Naive thymus-derived CD4-positive, alpha-beta T cell (primary cell): ENCODE results near the gene TP53BP2. TPM values are rescaled to one million over a fixed set of nuclear protein-coding genes. Genes with fewer than 3 reads are reported as not detected.

Experiments
- ATAC-seq: fragments of 150-1000 bp; cut with Tn5 transposase; 2 replicates; pipeline ENCODE4 v1.10.0; 2021; ENCODE audit warnings: mild to moderate bottlenecking, moderate library complexity
- CTCF ChIA-PET: fragments of 350-600 bp; sonication (Branson Sonifier 250); formaldehyde crosslinking; loops from one replicate; lab custom pipeline; 2021; ENCODE audit warnings: antibody characterized with exemption; lab: Charles Lee
- POLR2A ChIA-PET: fragments of 350-600 bp; sonication (Branson Sonifier 250); formaldehyde crosslinking; loops from one replicate; lab custom pipeline; 2021; ENCODE audit warnings: antibody characterized with exemption, inconsistent platforms; lab: Charles Lee
- DNase-seq, 9 donors: peaks; one replicate each; pipeline versions ENCODE4 v3.0.0 to v3.0.0-alpha.2; 2020 to 2022; ENCODE audit warnings: mixed read lengths in 1 of 9
- H3K27ac ChIP-seq: one replicate; pipeline ENCODE4 v1.7.0; 2013; ENCODE audit warnings: mild to moderate bottlenecking, low read depth, low read length, moderate library complexity
- H3K27me3 ChIP-seq, 2 donors: one replicate each; pipeline ENCODE4 v1.7.0; 2013; ENCODE audit warnings: low read length in 2 of 2, mild to moderate bottlenecking in 2 of 2, moderate library complexity in 2 of 2; ENCODE audit not compliant: control insufficient read depth in 2 of 2, insufficient read depth in 2 of 2
- H3K36me3 ChIP-seq, 3 experiments: 1 replicate in 2 of 3; 2 replicates in 1 of 3; pipeline ENCODE4 v1.7.0; 2013; ENCODE audit warnings: low read length in 3 of 3, mild to moderate bottlenecking in 3 of 3, moderate library complexity in 1 of 3; ENCODE audit not compliant: insufficient read depth in 3 of 3, control insufficient read depth in 2 of 3
- H3K4me1 ChIP-seq, 2 donors: one replicate each; pipeline ENCODE4 v1.7.0; 2013; ENCODE audit warnings: low read length in 2 of 2, mild to moderate bottlenecking in 2 of 2, moderate library complexity in 1 of 2; ENCODE audit not compliant: control insufficient read depth in 2 of 2, insufficient read depth in 2 of 2
- H3K4me3 ChIP-seq: 2 replicates; pipeline ENCODE4 v1.7.0; 2013; ENCODE audit warnings: mild to moderate bottlenecking, low read length
- H3K9me3 ChIP-seq, 3 experiments: 1 replicate in 2 of 3; 2 replicates in 1 of 3; pipeline ENCODE4 v1.7.0; 2013; ENCODE audit warnings: low read length in 3 of 3; ENCODE audit not compliant: control insufficient read depth in 2 of 3
- H3K27ac Mint-ChIP-seq, 9 donors: one replicate each; pipeline ENCODE4 v1.8.0; 2020 to 2022; ENCODE audit warnings: mixed read lengths in 9 of 9, mild to moderate bottlenecking in 8 of 9, moderate library complexity in 5 of 9, inconsistent platforms in 2 of 9
- H3K27me3 Mint-ChIP-seq, 5 donors: one replicate each; pipeline ENCODE4 v1.8.0; 2021 to 2022; ENCODE audit warnings: mixed read lengths in 5 of 5, mild to moderate bottlenecking in 1 of 5
- H3K36me3 Mint-ChIP-seq, 5 donors: one replicate each; pipeline ENCODE4 v1.8.0; 2020 to 2022; ENCODE audit warnings: mixed read lengths in 5 of 5, mild to moderate bottlenecking in 3 of 5, inconsistent platforms in 1 of 5
- H3K4me1 Mint-ChIP-seq, 7 donors: one replicate each; pipeline ENCODE4 v1.8.0; 2020 to 2022; ENCODE audit warnings: mixed read lengths in 7 of 7, mild to moderate bottlenecking in 3 of 7, inconsistent platforms in 1 of 7
- H3K4me3 Mint-ChIP-seq, 10 donors: one replicate each; pipeline ENCODE4 v1.8.0; 2020 to 2022; ENCODE audit warnings: mild to moderate bottlenecking in 10 of 10, mixed read lengths in 10 of 10, moderate library complexity in 6 of 10, inconsistent platforms in 2 of 10
- H3K9me3 Mint-ChIP-seq, 11 donors: one replicate each; pipeline ENCODE4 v1.8.0; 2020 to 2022; ENCODE audit warnings: mixed read lengths in 11 of 11, mild to moderate bottlenecking in 4 of 11, inconsistent platforms in 1 of 11, moderate library complexity in 1 of 11
- intact Hi-C, 2 donors: fragments of 100-400 bp; cut with micrococcal nuclease; formaldehyde crosslinking; loops; one replicate each; pipeline ENCODE4 v1.15.1; 2023
- polyA plus RNA-seq, 2 donors: library from polyadenylated mRNA; unstranded; fragments of 300-500 nt; fragmentation: Illumina TruSeq; gene quantifications; one replicate each; pipeline ENCODE4 v1.2.3, GENCODE V29; 2021
- total RNA-seq, 6 experiments: library from RNA in 5 of 6; stranded (reverse) in 5 of 6; gene quantifications; 1 replicate in 5 of 6; 2 replicates in 1 of 6; pipeline ENCODE4 v1.2.3 and lab custom pipeline; 2021 to 2026

TP53BP2 gene
- total and polyA plus RNA-seq, 7 experiments from 2014 or later, result 8.4 to 120 (median 44.2) TPM

DNA sequence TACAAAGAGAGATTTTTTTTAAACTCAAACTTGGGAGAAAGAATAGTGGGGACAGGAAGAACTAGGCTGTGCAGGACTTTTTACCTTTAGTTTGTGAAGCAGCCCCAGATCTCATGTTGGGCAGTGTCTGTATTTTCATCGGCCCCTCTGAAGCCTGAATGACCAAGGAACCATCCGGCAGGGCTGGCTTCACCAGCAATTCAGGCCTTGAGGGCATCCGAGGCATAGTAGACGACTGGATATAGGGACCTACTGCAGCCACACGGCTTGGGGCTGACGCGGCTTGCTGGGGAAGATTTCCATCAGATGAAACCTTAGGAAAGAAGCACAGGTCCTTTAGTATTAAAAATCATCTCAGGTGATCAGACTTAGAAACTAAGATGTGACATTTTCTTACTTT is 43.7 kb downstream of the TP53BP2 start:
- no peak overlapping the region for H3K4me3 Mint-ChIP-seq
- ATAC-seq, result no peak
- CTCF ChIA-PET, result no interaction called here

DNA sequence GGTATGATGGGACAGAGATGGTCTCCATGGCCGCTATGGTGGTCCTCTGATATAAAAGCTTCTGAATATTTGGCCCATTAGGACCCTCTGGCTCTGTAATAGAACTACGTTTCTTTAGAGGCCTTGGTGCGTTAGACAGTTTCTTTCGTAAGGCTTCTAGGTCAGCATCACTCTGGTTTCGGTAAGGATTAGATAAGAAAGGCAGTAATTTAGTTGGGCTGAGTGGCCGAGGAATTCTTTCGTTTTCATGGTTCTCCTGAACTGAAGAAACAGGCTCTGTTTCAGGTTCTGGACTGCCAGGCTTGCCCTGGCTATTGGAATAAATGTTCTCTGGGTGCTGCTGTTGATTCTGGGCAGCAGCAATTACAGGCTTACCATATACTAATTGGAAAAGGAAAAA is 49.5 kb downstream of the TP53BP2 start:
- Histone ChIP-seq H3K27me3 (no peaks in the 10 kb centered on the region), H3K4me3 (no peak overlapping the region), H3K27ac (no peak overlapping the region), H3K4me1 (no peaks in the 10 kb centered on the region), H3K36me3 (peaks cover 20 to 72% (median 25%) of the 10 kb centered on the region in 3 experiments), H3K9me3 (no peaks in the 10 kb centered on the region)
- ATAC-seq (no peak), DNase-seq (no peak)
- H3K27ac Mint-ChIP-seq, result no peak overlapping the region
- H3K4me3 Mint-ChIP-seq, result no peak overlapping the region
- peaks cover 0 to 11% (median 0%) of the 10 kb centered on the region in 7 donors for H3K4me1 Mint-ChIP-seq
- ChIA-PET POLR2A (no interaction called here), CTCF (interaction anchor here (1.1 kb wide), 1 partner anchor 16 kb away, joined by 3 read pairs; no protein-coding TSS in a partner anchor)
- intact Hi-C loops, result no loop called here
- no peaks in the 10 kb centered on the region for H3K9me3 Mint-ChIP-seq
- no peaks in the 10 kb centered on the region for H3K27me3 Mint-ChIP-seq
- H3K36me3 Mint-ChIP-seq, result peaks cover 12 to 62% (median 17%) of the 10 kb centered on the region in 5 donors

More for the DNA sequence above, 43.7 kb downstream of the TP53BP2 start:
- Histone ChIP-seq H3K9me3 (no peaks in the 10 kb centered on the region), H3K27me3 (no peaks in the 10 kb centered on the region), H3K4me3 (no peak overlapping the region), H3K27ac (no peak overlapping the region), H3K36me3 (peaks cover 15 to 73% (median 33%) of the 10 kb centered on the region in 3 experiments), H3K4me1 (no peaks in the 10 kb centered on the region)
- peaks cover 0 to 6% (median 0%) of the 10 kb centered on the region in 7 donors for H3K4me1 Mint-ChIP-seq
- H3K27ac Mint-ChIP-seq, result no peak overlapping the region
- no peaks in the 10 kb centered on the region for H3K9me3 Mint-ChIP-seq
- POLR2A ChIA-PET, result no interaction called here
- H3K27me3 Mint-ChIP-seq, result no peaks in the 10 kb centered on the region
- peaks cover 18 to 72% (median 46%) of the 10 kb centered on the region in 5 donors for H3K36me3 Mint-ChIP-seq
- intact Hi-C loops, result no loop called here
- no peak for DNase-seq

DNA sequence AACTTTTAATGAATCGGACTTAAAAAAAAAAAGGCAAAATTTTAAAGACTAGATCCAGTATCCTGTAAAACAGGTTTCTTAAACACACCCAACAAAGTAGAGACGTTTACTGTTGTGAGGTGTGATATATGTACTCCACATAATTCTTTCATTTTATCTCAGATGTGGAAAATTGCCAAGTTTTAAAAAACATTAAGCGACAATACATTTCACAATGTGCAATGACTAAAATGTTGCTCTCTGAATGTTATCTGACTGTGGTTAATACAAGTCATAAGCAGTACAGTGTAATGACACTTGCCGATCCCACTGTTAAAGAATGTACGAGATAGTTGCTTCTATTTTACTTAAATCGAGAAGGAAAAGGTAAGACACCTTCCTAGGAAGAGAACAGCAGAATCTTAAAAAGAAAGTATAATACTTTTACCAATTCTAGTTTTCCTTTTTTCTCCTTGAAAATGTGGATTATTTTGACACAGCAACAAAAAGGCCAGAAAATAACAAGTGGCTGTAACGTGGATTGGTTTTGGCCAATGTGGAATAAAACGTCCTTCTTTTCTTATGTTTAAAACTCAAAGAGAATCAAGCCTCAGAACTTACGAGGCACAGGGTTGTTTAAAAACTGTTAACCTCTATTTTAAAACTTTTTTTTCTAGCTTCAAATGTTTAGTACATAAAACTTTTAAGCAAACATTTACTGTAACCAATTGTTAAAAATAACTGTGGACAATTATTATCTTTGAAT is 51.4 kb downstream of the TP53BP2 start:
- no peaks in the 10 kb centered on the region for H3K27me3 Mint-ChIP-seq
- Histone ChIP-seq H3K9me3 (no peaks in the 10 kb centered on the region), H3K4me3 (no peak overlapping the region), H3K36me3 (peaks cover 14 to 59% (median 15%) of the 10 kb centered on the region in 3 experiments), H3K27me3 (no peaks in the 10 kb centered on the region), H3K27ac (no peak overlapping the region), H3K4me1 (no peaks in the 10 kb centered on the region)
- H3K9me3 Mint-ChIP-seq, result no peaks in the 10 kb centered on the region
- intact Hi-C loops, result no loop called here
- ChIA-PET POLR2A (no interaction called here), CTCF (no interaction called here)
- H3K4me3 Mint-ChIP-seq, result no peak overlapping the region
- peaks cover 7 to 46% (median 12%) of the 10 kb centered on the region in 5 donors for H3K36me3 Mint-ChIP-seq
- no peak overlapping the region for H3K27ac Mint-ChIP-seq
- ATAC-seq, result no peak
- no peak for DNase-seq
- peaks cover 0 to 5% (median 0%) of the 10 kb centered on the region in 7 donors for H3K4me1 Mint-ChIP-seq

DNA sequence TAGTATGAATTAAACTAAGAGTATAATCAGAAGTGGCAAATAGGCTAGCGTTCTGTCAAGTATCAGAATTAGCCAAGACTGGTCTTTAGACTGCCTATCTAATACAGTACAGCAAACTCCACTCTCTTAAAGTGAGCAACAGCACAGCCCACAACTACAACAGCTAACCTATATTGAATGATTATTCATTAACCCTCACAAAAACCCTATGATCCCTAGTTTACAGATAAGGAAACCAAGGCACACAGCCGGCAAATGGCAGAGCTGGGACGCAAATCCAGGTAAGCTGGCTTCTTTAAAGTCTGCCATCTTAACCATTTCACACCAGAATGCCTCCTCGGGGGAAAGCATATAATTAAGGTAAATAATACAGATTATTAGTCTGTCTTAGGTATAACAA is 52.0 kb downstream of the TP53BP2 start:
- ChIA-PET CTCF (no interaction called here), POLR2A (no interaction called here)
- Mint-ChIP-seq H3K27ac (peak overlapping the region in 2 of 9 donors; percentile 22 to 42), H3K27me3 (no peaks in the 10 kb centered on the region), H3K4me1 (peaks cover 0 to 5% (median 0%) of the 10 kb centered on the region in 7 donors), H3K4me3 (no peak overlapping the region), H3K9me3 (no peaks in the 10 kb centered on the region), H3K36me3 (peaks cover 6 to 48% (median 9%) of the 10 kb centered on the region in 5 donors)
- Histone ChIP-seq H3K4me1 (no peaks in the 10 kb centered on the region), H3K4me3 (no peak overlapping the region), H3K27me3 (no peaks in the 10 kb centered on the region), H3K36me3 (peaks cover 14 to 61% (median 15%) of the 10 kb centered on the region in 3 experiments), H3K9me3 (no peaks in the 10 kb centered on the region), H3K27ac (no peak overlapping the region)
- DNase-seq, result no peak
- intact Hi-C loops, result no loop called here
- no peak for ATAC-seq

DNA sequence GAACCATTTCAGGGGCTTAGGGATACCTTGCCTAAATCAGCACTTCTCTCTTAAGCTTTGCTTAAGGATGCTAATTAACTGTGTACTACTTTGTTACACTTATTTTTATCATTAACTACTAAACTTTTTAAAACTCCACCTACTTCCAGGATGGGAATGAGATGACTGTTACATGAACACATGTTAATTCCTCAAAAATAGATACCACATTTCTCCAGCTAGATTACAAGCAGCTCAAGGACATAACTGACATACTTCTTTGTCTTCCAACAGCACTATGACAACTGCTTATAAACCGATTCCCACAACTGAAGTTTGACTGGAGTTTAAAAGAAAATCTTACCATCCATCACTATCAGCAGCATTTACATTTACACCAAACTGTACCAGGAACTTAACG is 53.7 kb downstream of the TP53BP2 start:
- Mint-ChIP-seq H3K27ac (peak overlapping the region in 2 of 9 donors; percentile 1 to 5), H3K36me3 (peaks cover 0 to 46% (median 5%) of the 10 kb centered on the region in 5 donors), H3K9me3 (no peaks in the 10 kb centered on the region), H3K4me3 (no peak overlapping the region), H3K4me1 (peaks cover 0 to 5% (median 0%) of the 10 kb centered on the region in 7 donors), H3K27me3 (no peaks in the 10 kb centered on the region)
- ChIA-PET CTCF (no interaction called here), POLR2A (no interaction called here)
- Histone ChIP-seq H3K27me3 (no peaks in the 10 kb centered on the region), H3K4me1 (no peaks in the 10 kb centered on the region), H3K36me3 (peaks cover 14 to 53% (median 15%) of the 10 kb centered on the region in 3 experiments), H3K9me3 (no peaks in the 10 kb centered on the region), H3K4me3 (no peak overlapping the region), H3K27ac (no peak overlapping the region)
- intact Hi-C loops, result no loop called here
- no peak for ATAC-seq
- DNase-seq, result no peak

DNA sequence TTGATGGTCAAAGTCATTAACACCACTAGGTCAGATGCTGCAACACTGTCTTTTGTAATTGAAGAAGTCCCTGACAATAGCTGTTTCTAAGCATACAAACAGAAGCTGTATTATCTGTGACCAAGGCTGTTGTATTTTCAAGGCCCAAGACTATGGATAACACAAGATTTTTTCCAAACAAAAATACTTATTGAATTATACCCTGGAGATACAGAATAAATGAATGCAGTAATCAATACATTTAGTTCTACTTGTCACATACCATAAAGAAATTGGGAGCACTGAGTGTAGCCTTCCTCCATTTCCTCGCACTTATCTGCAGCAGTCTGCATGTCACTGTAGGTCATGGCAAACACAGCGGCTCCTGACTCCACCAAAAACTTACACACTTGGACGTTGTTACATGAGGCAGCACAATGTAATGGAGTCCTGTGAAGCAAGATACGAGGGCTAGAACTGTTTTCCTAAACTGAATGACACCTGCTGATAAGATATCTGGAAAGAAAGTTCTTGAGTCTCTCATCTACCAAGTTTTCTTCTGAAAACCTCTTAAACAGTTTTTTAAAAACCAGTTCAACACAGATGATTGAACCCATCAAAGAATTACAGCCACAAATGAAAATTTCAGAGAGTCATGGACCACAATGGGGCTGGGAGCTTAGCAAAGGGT is 56.9 kb downstream of the TP53BP2 start:
- Mint-ChIP-seq H3K27ac (peak overlapping the region in 1 of 9 donors; percentile 51), H3K4me1 (peaks cover 0 to 4% (median 0%) of the 10 kb centered on the region in 7 donors), H3K27me3 (no peaks in the 10 kb centered on the region), H3K9me3 (no peaks in the 10 kb centered on the region), H3K36me3 (peaks cover 0 to 39% (median 7%) of the 10 kb centered on the region in 5 donors), H3K4me3 (no peak overlapping the region)
- intact Hi-C loops, result no loop called here
- no peak overlapping the region for H3K27ac ChIP-seq
- H3K4me1 ChIP-seq, result no peaks in the 10 kb centered on the region
- no peak for ATAC-seq
- no peaks in the 10 kb centered on the region for H3K9me3 ChIP-seq
- H3K4me3 ChIP-seq, result no peak overlapping the region
- H3K36me3 ChIP-seq, result peaks cover 7 to 40% (median 15%) of the 10 kb centered on the region in 3 experiments
- DNase-seq, result no peak
- ChIA-PET POLR2A (no interaction called here), CTCF (interaction anchor here (0.8 kb wide), 1 partner anchor 39 kb away, joined by 3 read pairs; no protein-coding TSS in a partner anchor)
- no peaks in the 10 kb centered on the region for H3K27me3 ChIP-seq
